Upper lobe of right lung (tissue), 1 donor: ENCODE data around the gene DDHD1. TPM values are rescaled to one million over a fixed set of nuclear protein-coding genes. Genes with fewer than 3 reads are reported as not detected.
A peak's percentile ranks its signal among the peaks of the same experiment; 100 is the strongest.

Experiments used
- ATAC-seq: fragments of 200-7000 bp; cut with Tn5 transposase; one replicate; pipeline ENCODE4 v1.9.1; 2020; ENCODE audit warnings: mild to moderate bottlenecking, moderate library complexity
- DNase-seq: peaks from one replicate; pipeline ENCODE4 v3.0.0-alpha.2; 2020
- H3K27ac ChIP-seq: fragments of 200-600 bp; one replicate; pipeline ENCODE4 v1.8.0; 2022
- H3K27me3 ChIP-seq: fragments of 200-600 bp; one replicate; pipeline ENCODE4 v1.8.0; 2022; ENCODE audit warnings: mild to moderate bottlenecking
- H3K36me3 ChIP-seq: fragments of 200-600 bp; one replicate; pipeline ENCODE4 v1.8.0; 2022
- H3K4me1 ChIP-seq: fragments of 200-600 bp; one replicate; pipeline ENCODE4 v1.8.0; 2022
- H3K4me3 ChIP-seq: fragments of 200-600 bp; one replicate; pipeline ENCODE4 v1.8.0; 2022; ENCODE audit warnings: mild to moderate bottlenecking
- H3K9me3 ChIP-seq: fragments of 200-600 bp; one replicate; pipeline ENCODE4 v1.8.0; 2022
- intact Hi-C: fragments of 100-400 bp; cut with DNase I; formaldehyde crosslinking; loops from one replicate; pipeline ENCODE4 v1.11.0; 2022
- long read RNA-seq: library from polyadenylated mRNA; unstranded; transcript quantifications from one replicate; pipeline ENCODE4 v2.0.0, GENCODE V29; 2021
- total RNA-seq: library from RNA; stranded (reverse); fragmentation: NEBNext Ultra II Directional; extraction: Animal tissue kit (Norgen Biotek cat#: 25700); gene quantifications from one replicate; pipeline ENCODE4 v1.2.1, GENCODE V29; 2021
- TF ChIP-seq, protein P1 (sequence below): fragments of 200-600 bp; IDR thresholded peaks from one replicate; pipeline ENCODE4 v1.8.0; 2022; ENCODE audit warnings: antibody characterized with exemption
- donor health status: DM: no; HTN: yes; CAD: no; lungs with severe emphysema.

The DDHD1 gene
- total RNA-seq: 25.3 TPM
- long read RNA-seq, full-length matches to known transcripts: 23 of 39 reads
- long read RNA-seq, partial matches to known transcripts: 5 of 39 reads
- long read RNA-seq, other reads (novel, unspliced or antisense): 11 of 39 reads

DNA sequence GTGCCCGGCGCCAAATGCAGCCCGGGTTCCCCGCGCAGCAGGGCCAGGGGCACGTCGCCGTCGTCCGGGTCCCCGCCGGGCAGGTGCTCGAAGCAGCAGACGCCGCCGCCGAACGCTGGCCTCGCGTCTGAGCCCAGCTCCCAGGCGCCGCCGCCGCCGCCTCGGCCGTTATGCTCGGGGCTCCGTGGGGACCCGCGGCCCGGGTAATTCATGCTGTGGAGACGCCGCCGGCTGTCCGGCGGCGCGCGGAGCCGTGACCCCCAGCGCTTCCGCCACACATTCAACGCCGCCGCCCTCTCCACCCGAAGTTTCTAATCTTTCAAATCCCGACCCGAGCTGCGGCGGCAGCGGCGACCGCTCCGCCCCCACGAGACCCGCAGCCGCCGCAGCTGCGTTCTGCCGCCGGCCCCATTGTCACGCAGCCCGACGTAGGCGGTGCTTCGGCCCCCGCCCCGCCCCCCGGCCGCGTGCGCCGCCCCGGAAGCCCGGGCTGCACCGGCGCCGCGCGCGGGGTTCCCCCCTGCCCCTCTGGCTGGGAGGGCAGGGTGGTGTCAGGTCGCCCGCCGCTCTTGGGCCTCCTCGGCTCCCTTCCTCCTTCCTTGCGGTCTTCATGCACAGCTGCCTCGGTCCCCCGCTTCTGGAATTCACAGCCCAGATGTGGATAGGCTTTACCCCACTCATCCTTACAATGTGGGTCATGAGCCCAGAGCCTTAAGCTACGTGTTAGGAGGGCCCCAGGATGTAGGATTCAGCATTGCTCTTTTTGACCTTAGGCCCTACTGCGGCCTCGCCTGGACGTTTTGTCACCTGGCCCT lies at the start of gene DDHD1:
Gene DDHD1 (minus strand): TSS at position 437 of the 815 bp plus-strand sequence. CDS start 225 bp downstream, at position 212.
- Histone ChIP-seq H3K4me3 (peak within 1 kb of the TSS; percentile 89), H3K9me3 (no peaks in the 10 kb centered on the region), H3K36me3 (no peaks in the 10 kb centered on the region), H3K27ac (peak within 1 kb of the TSS; percentile 87), H3K4me1 (peaks cover 20% of the 10 kb centered on the region), H3K27me3 (no peaks in the 10 kb centered on the region)
- TF ChIP-seq, protein P1, sequence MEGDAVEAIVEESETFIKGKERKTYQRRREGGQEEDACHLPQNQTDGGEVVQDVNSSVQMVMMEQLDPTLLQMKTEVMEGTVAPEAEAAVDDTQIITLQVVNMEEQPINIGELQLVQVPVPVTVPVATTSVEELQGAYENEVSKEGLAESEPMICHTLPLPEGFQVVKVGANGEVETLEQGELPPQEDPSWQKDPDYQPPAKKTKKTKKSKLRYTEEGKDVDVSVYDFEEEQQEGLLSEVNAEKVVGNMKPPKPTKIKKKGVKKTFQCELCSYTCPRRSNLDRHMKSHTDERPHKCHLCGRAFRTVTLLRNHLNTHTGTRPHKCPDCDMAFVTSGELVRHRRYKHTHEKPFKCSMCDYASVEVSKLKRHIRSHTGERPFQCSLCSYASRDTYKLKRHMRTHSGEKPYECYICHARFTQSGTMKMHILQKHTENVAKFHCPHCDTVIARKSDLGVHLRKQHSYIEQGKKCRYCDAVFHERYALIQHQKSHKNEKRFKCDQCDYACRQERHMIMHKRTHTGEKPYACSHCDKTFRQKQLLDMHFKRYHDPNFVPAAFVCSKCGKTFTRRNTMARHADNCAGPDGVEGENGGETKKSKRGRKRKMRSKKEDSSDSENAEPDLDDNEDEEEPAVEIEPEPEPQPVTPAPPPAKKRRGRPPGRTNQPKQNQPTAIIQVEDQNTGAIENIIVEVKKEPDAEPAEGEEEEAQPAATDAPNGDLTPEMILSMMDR: no peak
- intact Hi-C loops: no loop called here
- peak; percentile 96 for ATAC-seq
- DNase-seq: peak; percentile 91

DNA sequence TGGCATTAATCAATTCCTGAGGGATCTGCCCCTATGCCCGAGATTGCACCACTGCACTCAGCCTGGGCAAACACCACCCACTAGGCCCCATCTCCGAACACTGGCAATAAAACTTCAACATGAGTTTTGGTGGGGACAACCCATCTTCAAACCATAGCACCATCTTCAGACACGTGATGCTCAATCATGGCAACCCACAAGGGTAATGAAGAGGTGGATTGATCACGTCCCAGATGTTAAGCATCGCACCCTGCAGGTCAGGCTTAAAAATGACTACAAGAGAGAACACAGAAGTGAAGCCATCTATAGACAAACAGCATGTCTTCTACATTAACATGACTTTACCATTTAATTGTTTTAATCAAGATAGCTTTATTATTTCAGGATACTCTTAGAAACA lies 42.8 kb upstream of the DDHD1 start:
- DNase-seq (no peak), ATAC-seq (no peak)

DNA sequence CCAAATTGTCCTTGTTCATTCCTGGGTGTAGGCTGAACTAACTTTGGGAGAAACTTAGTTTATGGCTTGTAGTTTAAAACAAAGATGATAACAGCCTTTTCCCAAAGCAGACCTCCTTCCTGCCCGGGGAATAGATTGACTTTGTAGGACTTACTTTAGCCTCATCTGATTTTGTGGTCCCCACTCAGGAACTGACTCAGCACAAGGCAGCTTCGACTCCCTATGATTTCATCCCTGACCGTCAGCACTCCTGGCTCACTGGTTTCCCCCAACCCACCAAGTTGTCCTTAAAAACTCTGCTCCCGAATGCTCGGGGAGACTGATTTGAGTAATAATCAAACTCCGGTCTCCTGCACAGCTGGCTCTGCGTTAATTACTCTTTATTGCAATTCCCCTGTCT lies 40.1 kb upstream of the DDHD1 start:
- intact Hi-C loops: no loop called here
- Histone ChIP-seq H3K4me3 (no peak overlapping the region), H3K4me1 (no peaks in the 10 kb centered on the region), H3K9me3 (no peaks in the 10 kb centered on the region), H3K27me3 (no peaks in the 10 kb centered on the region), H3K27ac (no peak overlapping the region), H3K36me3 (no peaks in the 10 kb centered on the region)
- DNase-seq (no peak), ATAC-seq (no peak)
- TF ChIP-seq, protein P1: no peak

More for the DNA sequence above, 42.8 kb upstream of the DDHD1 start:
- Histone ChIP-seq H3K4me1 (no peaks in the 10 kb centered on the region), H3K4me3 (no peak overlapping the region), H3K27ac (no peak overlapping the region), H3K36me3 (no peaks in the 10 kb centered on the region), H3K27me3 (no peaks in the 10 kb centered on the region), H3K9me3 (no peaks in the 10 kb centered on the region)
- TF ChIP-seq, protein P1: no peak
- intact Hi-C loops: no loop called here

DNA sequence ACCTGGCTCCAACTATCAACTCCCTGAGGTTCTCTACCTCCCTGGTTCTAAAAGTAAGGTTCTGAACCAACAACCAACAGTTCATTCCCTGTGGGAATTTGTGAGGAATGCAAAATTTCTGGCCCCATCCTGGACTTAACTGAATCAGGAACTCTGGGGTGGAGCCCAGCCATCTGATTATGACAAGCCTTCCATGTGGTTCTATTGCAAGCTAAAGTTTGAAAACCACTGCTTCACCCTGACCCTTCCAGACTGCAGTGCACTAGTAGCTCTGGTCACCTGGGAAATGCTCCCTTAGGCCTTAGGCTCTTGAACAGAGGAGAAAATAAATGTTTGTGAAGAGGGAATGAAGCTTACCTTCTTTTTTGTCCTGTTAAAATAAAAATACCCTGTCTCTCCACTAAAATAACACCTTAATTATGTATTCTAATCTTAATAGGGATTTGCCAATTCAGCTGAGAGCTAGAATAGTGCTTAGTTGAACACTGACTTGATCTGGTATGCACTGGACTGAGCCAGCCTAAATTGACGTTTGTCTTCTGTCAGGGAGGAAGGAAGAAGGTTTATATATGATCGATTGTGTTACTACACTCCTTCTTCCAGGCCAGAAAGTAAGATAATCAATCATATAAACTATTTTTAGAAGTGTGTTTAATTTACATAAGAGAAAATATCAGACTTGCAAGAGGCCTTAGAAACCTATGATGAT lies 39.1 kb upstream of the DDHD1 start:
- DNase-seq (no peak), ATAC-seq (no peak)
- Histone ChIP-seq H3K27me3 (no peaks in the 10 kb centered on the region), H3K27ac (no peak overlapping the region), H3K9me3 (no peaks in the 10 kb centered on the region), H3K4me1 (no peaks in the 10 kb centered on the region), H3K36me3 (no peaks in the 10 kb centered on the region), H3K4me3 (no peak overlapping the region)
- intact Hi-C loops: no loop called here
- TF ChIP-seq, protein P1: no peak

DNA sequence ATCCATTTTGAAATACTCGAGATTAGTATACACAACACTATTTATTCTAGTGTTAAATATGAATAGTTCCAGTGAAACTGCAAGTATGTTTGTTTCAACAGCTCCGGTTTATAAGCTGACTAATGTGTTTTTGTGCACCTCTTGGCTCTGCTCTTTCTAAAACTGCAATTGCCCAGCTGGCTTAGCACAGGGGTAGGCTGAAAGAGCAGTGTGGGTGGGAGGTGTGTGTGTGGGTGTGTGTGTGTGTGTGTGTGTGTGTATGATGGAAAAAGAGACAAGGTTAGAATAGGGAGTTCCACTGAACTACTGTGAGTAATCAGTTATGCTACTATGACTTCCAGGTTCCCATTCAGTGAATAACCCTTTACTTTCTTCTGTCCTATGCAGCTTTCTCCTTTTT lies 37.8 kb upstream of the DDHD1 start:
- Histone ChIP-seq H3K4me3 (no peak overlapping the region), H3K4me1 (no peaks in the 10 kb centered on the region), H3K36me3 (no peaks in the 10 kb centered on the region), H3K9me3 (no peaks in the 10 kb centered on the region), H3K27ac (no peak overlapping the region), H3K27me3 (no peaks in the 10 kb centered on the region)
- TF ChIP-seq, protein P1: no peak
- ATAC-seq (no peak), DNase-seq (no peak)
- intact Hi-C loops: no loop called here
